Retina (tissue), 1 donor: ENCODE results near the gene MISP3.
"Not testable (repeated sequence)": the region's sequence is repeated elsewhere in the genome, so short reads cannot be mapped to it uniquely, and the experiment has no call there.

ENCODE experiments used
- DNase-seq: peaks from one replicate; pipeline ENCODE4 v3.0.0-alpha.2; 2016

MISP3 gene

GRCh38 chr19:14072535-14073260 is at the start of gene MISP3:
TSS of gene MISP3 (plus strand) at chr19:14072786. CDS start at chr19:14073310, 524 bp downstream.
- peak; percentile 77 for DNase-seq

GRCh38 chr19:14023404-14024235 is 49.0 kb upstream of the MISP3 start:
- no peak for DNase-seq

GRCh38 chr19:14026652-14027192 is 45.9 kb upstream of the MISP3 start:
- DNase-seq, result not testable (repeated sequence)

DNA sequence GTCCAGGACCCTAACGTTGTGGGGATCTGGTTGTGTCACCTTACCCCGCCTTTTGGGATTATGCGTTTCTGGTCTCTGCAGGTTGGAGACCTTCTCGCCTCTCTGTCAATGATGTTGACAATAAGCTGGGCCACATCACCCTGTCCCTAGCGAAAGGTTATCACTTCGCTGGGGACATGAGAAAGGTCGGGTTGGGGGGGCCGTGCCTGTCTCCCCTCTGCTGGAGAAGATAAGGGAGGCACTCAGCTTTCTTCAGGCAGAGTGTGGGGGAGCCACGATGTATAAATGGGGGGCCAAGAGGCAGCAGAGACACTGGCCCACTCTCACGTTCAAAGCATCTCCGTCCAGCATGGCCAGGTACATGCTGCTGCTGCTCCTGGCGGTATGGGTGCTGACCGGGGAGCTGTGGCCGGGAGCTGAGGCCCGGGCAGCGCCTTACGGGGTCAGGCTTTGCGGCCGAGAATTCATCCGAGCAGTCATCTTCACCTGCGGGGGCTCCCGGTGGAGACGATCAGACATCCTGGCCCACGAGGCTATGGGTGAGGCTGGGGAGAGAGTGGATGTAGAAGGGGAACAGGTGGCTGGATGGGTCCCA is 44.6 kb upstream of the MISP3 start, which contains the start of gene RLN3:
RLN3 (plus strand) TSS at position 293 of the 595 bp plus-strand sequence; CDS start at position 350, 57 bp downstream.
- DNase-seq, result no peak

DNA sequence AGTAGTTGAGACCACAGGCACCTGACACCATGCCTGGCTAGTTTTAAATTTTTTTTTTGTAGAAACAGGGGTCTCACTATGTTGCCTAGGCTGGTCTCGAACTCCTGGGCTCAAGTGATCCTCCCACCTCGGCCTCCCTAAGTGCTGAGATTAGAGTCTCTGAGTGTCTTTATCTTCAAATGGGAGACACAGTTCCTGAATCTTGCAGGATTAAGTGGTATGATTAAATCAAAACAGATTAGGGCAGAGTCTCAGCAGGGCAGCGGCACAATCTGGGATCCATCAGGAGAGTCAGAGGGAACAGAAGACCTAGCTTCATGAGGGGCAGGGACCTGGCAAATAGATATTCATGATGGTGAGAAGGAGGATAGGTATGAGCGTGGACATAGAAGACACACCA is 43.7 kb upstream of the MISP3 start:
- DNase-seq, result no peak

DNA sequence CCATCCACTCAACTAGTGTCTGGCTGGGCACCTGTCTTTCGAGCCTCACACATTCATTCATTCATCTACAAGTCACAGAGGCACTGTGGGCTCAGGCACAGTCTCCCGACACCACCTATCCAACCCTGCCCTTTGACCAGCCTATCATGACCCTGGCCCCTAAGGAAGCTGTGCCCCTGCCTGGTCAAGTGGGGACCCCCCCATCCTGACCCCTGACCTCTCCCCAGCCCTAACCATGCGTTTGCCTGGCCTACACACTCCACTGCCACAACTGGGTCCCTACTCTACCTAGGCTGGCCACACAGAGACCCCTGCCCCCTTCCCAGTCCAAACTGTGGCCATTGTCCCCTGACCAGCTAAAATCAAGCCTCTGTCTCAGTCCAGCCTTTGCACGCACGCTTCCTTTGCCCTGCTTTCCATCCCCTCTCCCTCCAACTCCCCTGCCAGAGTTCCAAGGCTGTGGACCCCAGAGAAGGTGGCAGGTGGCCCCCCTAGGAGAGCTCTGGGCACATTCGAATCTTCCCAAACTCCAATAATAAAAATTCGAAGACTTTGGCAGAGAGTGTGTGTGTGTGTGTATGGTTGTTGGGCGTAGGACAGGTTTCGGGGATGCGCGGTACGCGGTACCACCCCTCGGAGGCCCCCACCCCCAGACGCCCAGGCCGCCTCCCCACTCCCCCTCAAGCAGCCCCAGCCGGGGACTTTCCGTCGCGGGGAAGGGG is 41.4 kb upstream of the MISP3 start:
- no peak for DNase-seq

DNA sequence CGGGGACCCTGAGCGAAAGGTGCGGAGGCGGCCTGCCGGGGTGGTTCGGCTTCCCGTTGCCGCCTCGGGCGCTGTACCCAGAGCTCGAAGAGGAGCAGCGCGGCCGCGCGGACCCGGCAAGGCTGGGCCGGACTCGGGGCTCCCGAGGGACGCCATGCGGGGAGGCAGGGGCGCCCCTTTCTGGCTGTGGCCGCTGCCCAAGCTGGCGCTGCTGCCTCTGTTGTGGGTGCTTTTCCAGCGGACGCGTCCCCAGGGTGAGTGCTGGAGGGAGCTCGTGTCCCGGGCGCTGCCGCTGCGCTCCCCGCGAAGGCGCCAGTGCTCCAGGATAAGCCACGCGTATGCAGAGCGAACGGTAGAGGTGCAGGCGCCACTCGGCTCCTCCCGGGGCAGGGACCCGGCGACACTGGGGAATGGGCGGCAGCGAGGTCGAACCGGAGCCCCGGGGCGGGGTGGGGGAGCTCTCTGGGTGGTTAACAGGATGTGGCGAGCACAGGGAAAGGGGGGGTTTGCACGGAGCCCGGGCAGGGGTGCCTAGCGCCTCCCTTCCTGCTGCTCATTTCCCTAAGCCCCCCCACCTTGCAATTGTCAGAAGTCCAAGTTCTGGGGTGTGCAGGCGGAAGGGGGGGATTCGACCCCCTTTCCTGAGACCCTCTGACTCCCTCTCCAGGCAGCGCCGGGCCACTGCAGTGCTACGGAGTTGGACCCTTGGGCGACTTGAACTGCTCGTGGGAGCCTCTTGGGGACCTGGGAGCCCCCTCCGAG is 40.7 kb upstream of the MISP3 start, which contains the start of gene IL27RA:
IL27RA (plus strand) TSS at position 44 of the 762 bp plus-strand sequence; CDS start at position 155, 111 bp downstream.
- peak; percentile 83 for DNase-seq

DNA sequence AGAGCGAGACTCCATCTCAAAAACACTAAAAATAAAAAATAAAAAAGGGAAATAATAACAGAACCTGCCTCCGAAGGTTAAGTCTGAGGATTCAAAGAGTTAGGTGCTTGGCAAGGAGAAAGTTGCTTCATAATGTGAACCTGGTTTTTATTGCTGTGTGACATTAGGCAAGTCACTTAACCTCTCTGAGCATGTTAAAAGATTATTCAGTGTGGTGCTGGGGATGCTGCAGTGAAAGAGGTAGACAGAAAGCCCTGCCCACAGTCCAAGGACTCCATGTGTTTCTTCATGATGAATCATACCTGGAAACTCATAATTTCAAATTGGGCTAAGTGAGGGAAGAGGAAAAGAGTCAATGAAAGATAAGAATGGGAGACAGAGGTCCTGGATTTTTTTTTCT is 38.6 kb upstream of the MISP3 start:
- no peak for DNase-seq

GRCh38 chr19:14035159-14035558 is 37.4 kb upstream of the MISP3 start:
- not testable (repeated sequence) for DNase-seq

- no peak for DNase-seq
Measured at GRCh38 chr19:14035706-14036105, 36.9 kb upstream of the MISP3 start.

DNA sequence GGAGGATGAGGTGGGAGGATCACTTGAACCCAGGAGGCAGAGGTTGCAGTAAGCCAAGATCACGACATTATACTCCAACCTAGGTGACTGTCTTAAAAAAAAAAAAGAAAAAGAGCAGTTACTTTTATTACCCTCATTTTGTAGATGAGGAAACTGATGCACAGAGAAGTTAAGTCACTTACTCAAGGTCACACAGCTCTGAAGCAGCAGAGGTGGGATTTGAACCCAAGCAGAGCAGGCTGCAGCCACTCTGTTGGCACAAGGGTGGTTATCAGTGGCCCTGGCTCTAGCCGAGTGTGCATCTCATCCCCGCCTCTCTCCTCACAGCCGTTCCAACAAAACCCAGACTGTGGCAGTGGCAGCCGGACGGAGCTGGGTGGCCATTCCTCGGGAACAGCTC is 33.4 kb upstream of the MISP3 start:
- no peak for DNase-seq

GRCh38 chr19:14042659-14043608 is 29.7 kb upstream of the MISP3 start:
- DNase-seq, result peak; percentile 58

- DNase-seq, result not testable (repeated sequence)
Measured at GRCh38 chr19:14047866-14048265, 24.7 kb upstream of the MISP3 start.

GRCh38 chr19:14048443-14049153 is 24.0 kb upstream of the MISP3 start:
- DNase-seq, result no peak

- DNase-seq, result no peak
Measured at GRCh38 chr19:14050512-14050911, 22.1 kb upstream of the MISP3 start.

- DNase-seq, result not testable (repeated sequence)
Measured at GRCh38 chr19:14050961-14051360, 21.6 kb upstream of the MISP3 start.

GRCh38 chr19:14051980-14052379 is 20.6 kb upstream of the MISP3 start:
- DNase-seq, result no peak

- DNase-seq, result no peak
Measured at GRCh38 chr19:14052470-14052869, 20.1 kb upstream of the MISP3 start.

GRCh38 chr19:14053032-14053431 is 19.6 kb upstream of the MISP3 start:
- no peak for DNase-seq

DNA sequence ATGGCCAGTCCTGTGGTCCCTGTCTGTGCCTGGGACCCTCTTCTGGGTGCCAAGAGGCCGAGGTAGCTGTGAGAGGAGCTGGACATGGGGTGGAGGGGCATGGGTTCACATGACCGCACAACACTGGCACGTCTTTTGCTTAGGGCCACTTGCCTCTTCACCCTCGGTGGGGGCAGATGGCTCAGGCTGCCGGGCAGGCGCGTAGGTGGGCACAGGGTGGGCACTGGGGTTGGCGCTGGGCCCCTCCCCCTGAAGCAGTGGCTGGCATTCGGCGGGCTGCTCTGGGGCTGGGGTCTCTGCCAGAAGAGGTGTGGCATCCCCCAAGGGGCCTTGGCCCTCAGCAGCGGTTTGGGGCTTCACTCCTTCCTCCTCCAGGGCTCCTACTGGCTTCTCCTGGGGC is 19.1 kb upstream of the MISP3 start:
- no peak for DNase-seq
